ENCODE measurements around the gene UNC13C. TPM values are rescaled to one million over a fixed set of nuclear protein-coding genes. Genes with fewer than 3 reads are reported as not detected.

UNC13C gene
- total RNA-seq, 4 donors from 2014 or later = 0.04 to 0.24 (median 0.22) TPM

- DNase-seq (ENCODE audit: low spot score in 2 of 2) = no peak
- no peaks in the 10 kb centered on the region for H3K4me1 ChIP-seq
- H3K4me3 ChIP-seq = no peak overlapping the region
- H3K27ac ChIP-seq = no peak overlapping the region
- H3K27me3 ChIP-seq = no peaks in the 10 kb centered on the region
- WGBS = 62% methylated on average over 2 of the region's 2 CpGs
- H3K9me3 ChIP-seq = no peaks in the 10 kb centered on the region
- TF ChIP-seq CTCF (IDR thresholded peaks at IDR 0.05) (no peak), EP300 (IDR thresholded peaks at IDR 0.05) (no peak), POLR2A (IDR thresholded peaks at IDR 0.05) (no peak), POLR2AphosphoS5 (IDR thresholded peaks at IDR 0.05) (no peak)
- no peaks in the 10 kb centered on the region for H3K36me3 ChIP-seq
Observed at GRCh38 chr15:54618120-54618519, 639.9 kb downstream of the UNC13C start.

GRCh38 chr15:54619180-54619579 lies 640.9 kb downstream of the UNC13C start:
- Histone ChIP-seq H3K4me3 (no peak overlapping the region), H3K9me3 (no peaks in the 10 kb centered on the region), H3K4me1 (no peaks in the 10 kb centered on the region), H3K27ac (no peak overlapping the region), H3K27me3 (no peaks in the 10 kb centered on the region), H3K36me3 (no peaks in the 10 kb centered on the region)
- no peak for DNase-seq (ENCODE audit: low spot score in 2 of 2)
- WGBS = 89% methylated on average over 3 of the region's 3 CpGs
- TF ChIP-seq POLR2A (IDR thresholded peaks at IDR 0.05) (no peak), POLR2AphosphoS5 (IDR thresholded peaks at IDR 0.05) (no peak)

GRCh38 chr15:54620916-54621315 lies 642.7 kb downstream of the UNC13C start:
- H3K9me3 ChIP-seq = no peaks in the 10 kb centered on the region
- TF ChIP-seq POLR2AphosphoS5 (IDR thresholded peaks at IDR 0.05) (no peak), EP300 (IDR thresholded peaks at IDR 0.05) (no peak), CTCF (IDR thresholded peaks at IDR 0.05) (no peak), POLR2A (IDR thresholded peaks at IDR 0.05) (no peak)
- 86% methylated on average over 3 of the region's 3 CpGs for WGBS
- DNase-seq (ENCODE audit: low spot score in 2 of 2) = no peak
- H3K4me3 ChIP-seq = no peak overlapping the region
- no peaks in the 10 kb centered on the region for H3K27me3 ChIP-seq
- H3K4me1 ChIP-seq = no peaks in the 10 kb centered on the region
- no peaks in the 10 kb centered on the region for H3K36me3 ChIP-seq
- H3K27ac ChIP-seq = no peak overlapping the region

- no peaks in the 10 kb centered on the region for H3K4me1 ChIP-seq
- no peak overlapping the region for H3K4me3 ChIP-seq
- H3K27ac ChIP-seq = no peak overlapping the region
- TF ChIP-seq CTCF (IDR thresholded peaks at IDR 0.05) (no peak), POLR2AphosphoS5 (IDR thresholded peaks at IDR 0.05) (no peak), EP300 (IDR thresholded peaks at IDR 0.05) (no peak), POLR2A (IDR thresholded peaks at IDR 0.05) (no peak)
- H3K9me3 ChIP-seq = peaks cover 3% of the 10 kb centered on the region
- WGBS = 100% methylated on average over 4 of the region's 4 CpGs
- H3K36me3 ChIP-seq = no peaks in the 10 kb centered on the region
- no peaks in the 10 kb centered on the region for H3K27me3 ChIP-seq
- no peak for DNase-seq (ENCODE audit: low spot score in 2 of 2)
Observed at GRCh38 chr15:54636147-54636546, 657.9 kb downstream of the UNC13C start.

GRCh38 chr15:54638666-54639065 lies 660.4 kb downstream of the UNC13C start:
- Histone ChIP-seq H3K4me1 (no peaks in the 10 kb centered on the region), H3K36me3 (no peaks in the 10 kb centered on the region), H3K27ac (no peak overlapping the region), H3K27me3 (no peaks in the 10 kb centered on the region), H3K4me3 (no peak overlapping the region), H3K9me3 (peaks cover 3% of the 10 kb centered on the region)
- TF ChIP-seq POLR2AphosphoS5 (IDR thresholded peaks at IDR 0.05) (no peak), CTCF (IDR thresholded peaks at IDR 0.05) (no peak), EP300 (IDR thresholded peaks at IDR 0.05) (no peak), POLR2A (IDR thresholded peaks at IDR 0.05) (no peak)
- DNase-seq (ENCODE audit: low spot score in 2 of 2) = no peak

- no peak overlapping the region for H3K4me3 ChIP-seq
- peaks cover 3% of the 10 kb centered on the region for H3K9me3 ChIP-seq
- TF ChIP-seq CTCF (IDR thresholded peaks at IDR 0.05) = no peak
- TF ChIP-seq POLR2AphosphoS5 (IDR thresholded peaks at IDR 0.05) = no peak
- TF ChIP-seq EP300 (IDR thresholded peaks at IDR 0.05) = no peak
- TF ChIP-seq POLR2A (IDR thresholded peaks at IDR 0.05) = no peak
- H3K27me3 ChIP-seq = no peaks in the 10 kb centered on the region
- H3K27ac ChIP-seq = no peak overlapping the region
- WGBS = 73% methylated on average over 2 of the region's 2 CpGs
- no peaks in the 10 kb centered on the region for H3K4me1 ChIP-seq
- no peaks in the 10 kb centered on the region for H3K36me3 ChIP-seq
- no peak for DNase-seq (ENCODE audit: low spot score in 2 of 2)
Observed at GRCh38 chr15:54640873-54641272, 662.6 kb downstream of the UNC13C start.
